NCI-H69 (cell line): Measurements from ENCODE around the gene CCDC178.

Experiments
- DNase-seq: peaks from one replicate; lab custom pipeline; 2025; lab: John Stamatoyannopoulos, UW

CCDC178 gene

DNA sequence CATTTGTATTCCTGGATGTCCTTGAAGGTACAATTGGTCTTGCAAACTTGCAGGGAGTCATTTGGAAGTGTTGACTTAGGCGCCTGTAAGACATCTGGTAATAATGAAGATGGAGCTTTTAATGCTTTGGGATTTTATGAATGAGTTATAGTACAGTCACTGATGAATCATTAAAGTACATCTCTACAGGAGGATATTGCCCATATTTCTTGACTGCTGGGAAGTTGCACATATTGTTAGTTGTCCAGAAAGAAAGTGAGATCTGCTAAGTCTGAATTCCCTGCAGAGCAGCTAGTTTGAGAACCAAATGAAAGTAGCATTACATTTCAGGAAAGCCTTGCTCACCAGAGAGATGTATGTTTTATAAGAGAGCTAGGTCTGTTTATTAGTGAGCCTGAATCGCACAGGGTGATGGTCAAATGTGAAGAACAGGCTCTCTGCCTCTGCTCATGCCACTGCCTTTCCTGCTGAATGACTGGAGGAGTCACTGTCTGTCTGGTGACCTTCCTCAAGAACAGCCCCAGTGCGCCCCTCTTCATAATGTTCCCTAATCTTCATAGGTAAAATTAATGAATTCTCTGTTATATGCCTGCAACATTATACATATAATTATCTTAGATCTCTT, 528.7 kb downstream of the CCDC178 start:
- DNase-seq: peak; percentile 95

DNA sequence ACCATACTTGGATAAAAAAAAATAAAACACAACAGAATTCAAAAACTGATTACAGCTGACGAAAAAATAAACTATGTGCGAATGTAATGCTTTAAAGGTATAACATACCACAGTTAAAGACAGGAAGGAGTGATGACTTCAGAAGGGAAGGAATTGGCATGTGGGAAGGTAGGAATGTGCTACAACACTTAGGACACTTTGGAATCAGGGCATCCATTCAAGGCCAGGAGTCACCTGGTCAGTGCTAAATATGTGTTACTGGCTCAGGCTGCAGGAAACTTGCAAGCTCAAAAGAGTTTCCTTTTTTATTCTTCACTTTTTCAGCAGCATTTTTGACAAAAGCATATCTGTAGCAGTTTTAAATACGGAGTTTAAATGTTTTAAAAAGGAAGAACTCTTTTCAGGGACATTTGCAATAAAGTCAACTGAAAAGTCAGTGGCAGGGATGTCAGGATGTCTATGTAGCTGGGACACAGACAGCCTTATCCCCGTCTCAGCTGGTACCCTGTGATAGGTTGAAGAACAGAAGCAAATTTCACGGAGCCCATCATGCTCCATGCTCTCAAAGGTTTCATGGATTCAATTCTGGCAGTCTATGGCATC, 529.7 kb downstream of the CCDC178 start:
- DNase-seq: peak; percentile 53

DNA sequence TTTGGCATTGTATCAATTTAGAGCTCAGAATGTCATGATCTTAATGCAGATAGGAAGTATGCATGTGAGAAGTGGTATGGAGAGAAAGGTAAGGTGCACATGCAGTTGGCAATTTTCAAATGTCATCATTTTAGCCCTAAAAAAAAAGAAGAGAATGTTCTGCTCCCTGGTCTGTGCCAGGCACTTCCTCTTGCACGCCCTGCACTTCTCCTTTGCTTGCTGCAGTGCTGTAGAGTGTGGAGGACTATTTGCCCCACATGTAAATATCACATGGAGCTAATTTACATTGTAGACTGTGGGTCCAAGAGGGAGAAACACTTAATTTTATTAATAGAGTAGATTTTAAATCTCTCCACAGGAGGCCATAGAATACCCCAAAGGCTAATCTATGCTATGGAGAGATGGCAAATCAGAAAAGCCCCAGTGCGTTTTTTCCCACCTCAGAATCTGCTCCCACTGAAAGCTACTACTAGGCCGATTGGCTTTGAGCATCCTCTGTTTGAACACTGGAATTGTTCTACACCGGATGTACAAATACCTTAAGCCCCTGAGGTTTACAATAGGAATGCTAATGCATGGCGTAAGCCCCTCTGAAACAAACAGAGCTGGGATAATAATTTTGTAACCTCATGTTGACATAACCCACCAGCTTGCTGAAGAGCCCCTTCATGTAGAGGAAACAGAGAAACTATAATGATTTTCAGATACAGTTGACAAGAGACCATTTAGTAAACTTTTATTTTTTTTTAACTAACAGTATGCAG, 530.5 kb downstream of the CCDC178 start:
- DNase-seq: peak; percentile 41

DNA sequence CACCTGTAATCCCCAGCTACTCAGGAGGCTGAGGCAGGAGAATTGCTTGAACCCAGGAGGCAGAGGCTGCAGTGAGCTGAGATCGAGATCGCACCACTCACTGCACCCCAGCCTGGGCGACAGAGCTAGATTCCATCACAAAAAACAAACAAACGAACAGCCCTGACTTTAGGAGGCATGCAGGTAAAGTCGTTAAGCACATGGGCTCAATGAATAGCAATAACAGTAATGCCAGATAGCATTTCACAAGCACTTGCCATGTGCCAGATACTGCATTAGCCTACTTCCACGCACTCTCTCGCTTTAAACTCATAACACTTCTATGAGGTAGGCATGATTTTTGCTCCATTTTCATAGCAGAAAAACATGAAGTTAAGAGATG, 532.1 kb downstream of the CCDC178 start:
- peak; percentile 31 for DNase-seq

DNA sequence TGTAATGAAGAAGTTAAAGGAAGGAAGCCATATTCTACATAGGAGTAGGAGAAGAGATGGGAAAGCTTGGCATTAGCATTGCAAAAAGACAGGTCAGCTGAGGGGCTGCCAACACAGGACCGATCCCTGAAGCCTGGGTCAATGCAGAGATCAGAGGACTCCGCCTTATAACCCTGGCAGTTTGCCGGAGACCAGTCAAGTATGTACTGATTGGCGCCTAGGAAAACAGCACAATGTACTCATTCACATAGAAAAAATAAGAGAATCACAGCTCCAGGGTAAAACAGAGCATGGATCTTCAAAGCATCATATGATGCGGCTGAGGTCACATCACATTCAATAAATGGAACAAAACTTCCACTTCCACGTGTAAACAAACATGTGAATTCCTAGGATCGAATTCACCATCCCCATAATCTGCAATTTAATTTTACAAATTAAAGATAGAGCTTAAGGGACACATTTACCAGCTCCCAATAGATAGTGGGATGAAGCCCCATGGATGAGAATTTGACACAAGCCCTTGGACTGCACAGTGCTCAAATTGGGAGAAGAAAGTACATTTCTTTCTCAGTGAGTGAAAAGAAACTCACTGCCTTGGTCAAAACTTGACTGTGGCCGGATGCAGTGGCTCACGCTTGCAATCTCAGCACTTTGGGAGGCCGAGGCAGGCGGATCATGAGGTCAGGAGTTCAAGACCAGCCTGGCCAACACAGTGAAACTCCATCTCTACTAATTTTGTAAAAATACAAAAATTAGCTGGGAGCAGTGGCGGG, 532.7 kb downstream of the CCDC178 start:
- DNase-seq: no peak

DNA sequence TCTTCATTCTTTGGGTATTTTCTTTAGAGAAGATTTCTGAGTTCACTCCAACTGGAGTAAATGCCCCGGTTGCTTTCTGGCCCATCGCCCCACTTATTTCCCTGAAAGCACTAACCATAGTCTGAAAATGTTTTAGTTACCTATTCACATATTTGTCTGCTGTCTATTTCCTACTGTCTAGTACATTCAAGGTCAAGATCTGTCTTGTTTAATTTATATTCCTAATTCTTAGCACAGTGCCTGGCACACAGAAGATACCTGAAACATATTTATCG, 533.3 kb downstream of the CCDC178 start:
- no peak for DNase-seq

DNA sequence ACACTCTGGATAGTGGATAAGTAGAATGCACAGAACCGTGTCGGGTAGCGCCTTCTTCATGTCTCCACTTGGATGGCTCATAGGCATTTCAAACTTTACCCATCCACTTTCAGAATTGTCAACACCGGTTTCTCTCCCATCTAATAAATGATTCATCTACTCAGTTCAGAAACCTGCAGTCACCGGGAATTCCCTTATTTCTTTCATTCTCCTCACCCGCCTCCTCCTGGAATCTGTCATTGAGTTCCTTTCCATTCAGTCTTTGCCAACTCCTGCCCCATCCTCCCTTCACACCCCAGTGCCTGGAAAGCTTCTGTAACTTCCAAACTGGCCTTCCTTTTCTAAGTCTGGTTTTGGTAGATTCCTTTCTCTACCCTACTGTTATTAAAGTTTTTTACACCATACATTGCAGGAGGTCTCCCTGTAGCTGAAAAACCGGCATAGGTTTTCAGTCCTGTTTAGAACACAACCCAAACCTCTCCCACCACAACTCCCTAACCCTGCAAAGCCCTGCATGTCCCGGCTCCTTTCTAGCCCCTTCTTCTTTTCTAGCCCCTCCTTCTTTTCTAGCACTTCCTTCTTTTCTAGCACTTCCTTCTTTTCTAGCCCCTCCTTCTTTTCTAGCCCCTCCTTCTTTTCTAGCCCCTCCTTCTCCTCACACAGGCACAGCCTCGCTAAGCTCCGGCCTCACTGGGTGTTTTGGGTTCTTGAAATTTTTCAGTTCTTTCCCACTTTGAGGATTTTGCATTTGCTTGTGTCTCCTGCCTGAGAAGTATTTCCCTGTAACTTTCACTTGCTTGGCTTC, 533.8 kb downstream of the CCDC178 start:
- no peak for DNase-seq

DNA sequence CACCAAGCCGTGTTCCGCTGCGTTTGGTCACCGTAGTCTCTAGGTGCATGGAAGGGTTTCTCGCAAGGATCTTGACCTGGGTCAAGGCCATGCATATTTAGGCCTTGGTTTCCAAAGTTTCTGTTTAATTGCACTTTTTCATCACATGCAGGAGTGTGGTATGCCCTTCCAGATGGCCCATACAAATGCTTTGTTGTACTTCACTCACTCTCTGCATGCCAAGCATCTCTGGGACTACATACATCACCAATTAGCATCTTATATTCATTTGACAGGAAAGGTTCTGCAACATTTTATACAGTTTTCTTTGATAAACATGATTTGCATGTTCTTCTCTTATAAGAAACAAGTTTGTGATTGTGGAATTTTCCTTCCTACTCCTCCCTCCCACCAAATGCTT, 534.9 kb downstream of the CCDC178 start:
- no peak for DNase-seq

DNA sequence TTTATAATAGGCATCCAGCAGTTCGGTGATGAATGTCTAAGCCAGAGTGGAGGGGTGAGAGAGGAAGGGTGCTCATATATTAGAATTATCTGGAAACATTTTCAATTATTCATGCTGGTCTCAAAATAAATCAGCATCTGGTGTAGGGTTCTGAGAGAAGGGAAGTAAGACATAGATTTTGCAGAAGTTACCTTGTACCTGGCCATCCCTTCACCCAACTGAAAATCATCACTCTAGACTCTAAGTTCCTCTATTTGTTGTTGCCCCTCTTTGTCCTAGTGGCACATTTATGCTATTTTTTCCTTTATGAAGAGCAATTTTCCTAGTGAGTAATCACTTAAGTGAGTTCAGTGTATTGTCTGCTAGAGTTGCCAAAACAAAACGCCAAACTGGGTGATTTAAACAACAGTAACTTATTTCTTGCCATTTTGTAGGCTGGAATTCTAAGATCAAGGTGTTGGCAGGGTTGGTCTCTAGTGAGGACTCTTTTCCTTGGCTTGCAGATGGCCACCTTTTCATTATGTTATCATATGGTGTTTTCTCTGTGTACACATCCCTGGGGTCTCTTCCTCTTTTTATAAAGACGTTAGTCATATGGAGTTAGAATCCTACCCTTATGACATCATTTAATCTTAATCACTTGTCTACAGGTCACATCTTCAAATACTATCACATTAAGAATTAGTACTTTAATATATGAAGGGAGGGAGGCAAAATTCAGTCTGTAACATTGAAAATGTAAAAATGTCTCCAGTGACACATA, 537.8 kb downstream of the CCDC178 start:
- peak; percentile 82 for DNase-seq

DNA sequence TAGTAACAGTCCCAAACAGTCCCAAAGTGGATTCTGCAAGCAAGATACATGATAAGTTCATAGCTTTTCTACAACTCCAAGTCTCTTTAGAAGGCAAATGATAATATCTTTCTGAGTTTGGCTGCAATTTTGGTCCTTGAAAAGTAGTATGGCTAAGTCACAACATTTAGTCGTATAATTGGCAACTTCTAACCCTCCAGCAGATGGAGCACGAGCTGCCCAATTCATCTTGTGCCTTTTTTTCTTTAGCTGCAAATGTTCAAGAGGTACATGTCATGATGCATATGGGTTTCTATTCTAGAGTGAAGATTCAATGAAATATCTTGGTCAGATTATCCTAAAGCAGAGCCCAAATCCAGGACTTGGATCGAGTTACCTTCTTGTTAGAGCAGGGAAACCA, 540.7 kb downstream of the CCDC178 start:
- no peak for DNase-seq

DNA sequence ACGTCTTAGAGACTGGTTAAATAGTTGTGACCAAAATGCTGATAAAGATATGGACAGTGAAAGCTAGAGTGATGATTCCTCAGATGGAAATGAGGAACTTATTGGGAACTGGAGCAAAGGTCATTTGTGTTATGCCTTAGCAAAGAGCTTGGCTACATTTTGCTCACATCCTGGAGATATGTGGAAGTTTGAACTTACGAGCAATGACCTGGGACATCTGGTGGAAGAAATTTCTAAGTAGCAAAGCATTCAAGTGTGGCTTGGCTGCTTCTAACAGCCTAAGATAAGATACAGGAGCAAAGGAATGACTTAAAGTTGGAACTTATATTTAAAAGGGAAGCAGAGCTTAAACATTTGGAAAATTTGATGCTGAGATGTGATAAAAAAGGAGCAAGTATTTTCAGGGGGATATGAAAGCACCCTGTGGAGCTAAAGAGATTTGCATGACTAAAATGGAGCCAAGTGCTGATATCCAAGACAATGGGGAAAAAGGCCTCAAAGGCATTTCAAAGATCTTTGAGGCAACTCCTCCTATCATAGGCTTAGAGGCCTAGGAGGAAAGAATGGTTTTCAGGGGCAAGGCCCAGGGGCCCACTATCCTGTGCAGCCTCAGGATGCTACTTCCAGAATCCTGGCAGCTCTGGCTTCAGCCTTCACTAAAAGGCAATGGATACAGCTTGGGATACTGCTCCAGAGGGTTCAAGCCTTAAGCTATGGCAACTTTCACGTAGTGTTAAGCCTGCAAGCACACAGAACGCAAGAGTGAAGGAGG, 543.6 kb downstream of the CCDC178 start:
- no peak for DNase-seq

DNA sequence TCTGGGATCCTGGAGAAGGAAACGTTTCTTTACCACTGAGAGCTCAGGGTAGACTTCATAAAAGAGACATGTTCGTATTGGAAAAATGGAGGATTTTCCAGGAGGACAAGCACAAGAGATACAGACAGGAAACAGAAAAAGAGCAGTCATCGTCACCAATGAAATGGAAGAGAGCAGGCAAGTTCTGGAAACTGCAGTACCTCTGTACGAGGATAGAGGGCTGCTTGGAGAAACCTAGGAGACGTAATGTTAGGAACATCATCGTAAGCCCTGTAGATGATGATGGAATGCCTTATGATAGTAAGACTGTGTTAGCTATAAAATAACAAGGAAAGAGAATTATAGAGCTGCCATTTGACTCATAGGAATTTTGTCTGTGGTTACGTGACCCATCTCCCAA, 546.6 kb downstream of the CCDC178 start:
- DNase-seq: peak; percentile 72

DNA sequence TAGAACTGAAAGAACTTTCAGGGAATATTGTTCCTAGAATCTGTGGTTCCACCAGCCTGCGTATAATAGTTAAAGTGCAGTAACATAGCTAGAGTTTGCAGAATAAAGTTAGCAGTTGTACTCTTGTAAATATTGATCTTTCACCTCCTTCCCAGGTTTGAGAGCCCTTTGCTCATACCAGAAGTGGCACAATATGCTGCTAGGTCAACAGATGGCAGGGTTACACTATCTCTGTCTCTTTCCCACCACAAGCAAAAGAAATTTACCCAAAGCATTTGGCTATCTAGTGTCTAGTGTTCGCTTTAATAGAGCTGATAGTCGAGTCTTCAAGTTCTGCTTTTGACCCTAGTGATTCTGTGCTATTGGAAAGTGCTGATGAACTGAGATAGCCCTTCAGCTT, 548.7 kb downstream of the CCDC178 start:
- peak; percentile 67 for DNase-seq

DNA sequence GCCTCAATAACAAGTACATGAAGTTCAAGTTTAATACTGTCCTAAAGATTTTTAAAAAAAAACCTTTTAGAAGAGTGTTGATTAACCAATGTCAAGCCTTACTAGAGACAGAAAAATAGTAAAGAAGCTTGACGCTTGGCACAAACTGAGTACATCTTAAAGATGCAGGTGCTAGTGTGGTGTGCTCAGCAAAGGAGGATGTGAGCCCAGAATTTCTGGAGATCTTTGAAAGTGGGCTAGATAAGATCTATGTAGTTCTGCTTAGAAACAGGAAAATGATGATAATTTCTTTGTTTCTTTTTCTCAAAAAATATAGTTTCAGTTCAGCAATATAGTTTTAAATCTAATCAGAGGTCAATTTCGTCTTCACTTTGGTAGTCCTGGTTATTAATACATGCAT, 549.4 kb downstream of the CCDC178 start:
- no peak for DNase-seq

DNA sequence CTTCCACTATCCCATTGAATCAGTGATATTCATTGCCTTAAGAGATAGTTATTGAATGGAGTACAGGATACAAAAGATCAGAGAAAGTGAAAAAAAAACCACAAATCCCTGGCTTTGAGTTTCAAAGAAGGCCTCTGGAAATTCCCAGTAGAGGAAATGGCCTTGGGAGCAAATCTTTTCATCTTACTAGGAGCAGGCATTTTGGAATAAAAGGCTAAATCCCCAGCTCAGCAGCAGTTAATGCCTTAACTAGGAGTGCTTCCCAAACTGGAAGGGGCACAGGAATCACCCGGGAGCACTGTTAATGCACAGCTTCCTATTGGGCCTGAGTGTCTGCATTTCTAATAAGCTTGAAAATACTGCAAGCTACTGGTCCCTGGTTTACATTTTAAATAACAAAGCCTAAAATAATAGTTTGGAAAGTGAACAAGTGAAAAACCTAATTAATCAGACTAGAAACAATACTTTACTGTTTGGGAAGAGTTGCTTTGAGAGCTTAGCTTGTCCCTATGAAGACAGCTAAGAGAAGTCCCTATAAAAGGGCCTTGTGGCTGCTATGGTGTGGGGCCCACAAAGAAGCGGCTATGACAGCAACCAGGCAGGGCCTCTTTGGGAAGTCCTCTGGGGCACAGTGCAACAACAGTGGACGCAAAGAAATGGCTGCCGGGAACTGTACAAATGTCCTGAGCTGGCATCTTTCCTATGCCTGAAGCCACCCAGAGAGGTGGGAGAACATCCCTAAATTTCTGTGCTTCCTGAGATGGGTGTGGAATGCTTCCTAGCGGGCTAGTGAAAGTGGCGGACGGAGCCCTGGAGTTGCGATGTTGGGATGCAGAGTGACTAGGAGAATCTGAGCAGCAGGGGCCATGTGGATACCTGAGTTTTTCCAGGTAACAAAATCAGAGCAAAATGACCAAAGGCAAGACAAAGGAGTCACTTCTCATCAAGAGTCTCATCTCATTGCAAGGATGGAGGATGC, 550.6 kb downstream of the CCDC178 start:
- DNase-seq: peak; percentile 30

DNA sequence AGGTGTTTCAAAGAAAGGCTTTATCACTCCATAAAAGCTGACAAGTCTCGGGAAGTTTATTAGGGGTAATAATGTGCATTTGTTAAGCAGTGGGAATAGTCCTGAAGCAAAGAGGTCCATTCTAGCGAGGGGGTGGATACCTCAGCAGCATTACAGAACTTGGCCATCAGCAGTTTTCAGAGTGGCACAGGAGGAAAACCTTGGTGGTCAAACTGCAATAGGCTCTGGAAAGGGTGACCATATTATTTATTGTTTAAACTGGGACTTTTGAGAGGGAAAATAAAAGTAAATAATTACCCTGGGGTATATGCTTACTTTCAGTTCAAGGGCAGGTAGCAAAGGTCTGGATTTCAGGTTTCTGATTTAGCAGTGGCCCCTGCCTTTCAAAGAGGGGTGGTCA, 552.2 kb downstream of the CCDC178 start:
- DNase-seq: no peak
